Transverse colon (tissue), 4 donors: ENCODE results near the gene NSMF. TPM values are rescaled to one million over a fixed set of nuclear protein-coding genes. Genes with fewer than 3 reads are reported as not detected.
A peak's percentile ranks its signal among the peaks of the same experiment; 100 is the strongest.

Experiments
- DNase-seq: peaks from one replicate; pipeline ENCODE4 v3.0.0-alpha.2; 2019
- H3K27ac ChIP-seq, 4 donors: fragments of 200-600 bp; sonication (generic); 2 replicates each; pipeline ENCODE4 v1.5.1; 2016 to 2018; ENCODE audit warnings: inconsistent platforms in 4 of 4
- H3K27me3 ChIP-seq: fragments of 200-600 bp; sonication (generic); 2 replicates; pipeline ENCODE4 v1.5.1; 2017; ENCODE audit warnings: inconsistent platforms
- H3K36me3 ChIP-seq, 4 donors: fragments of 200-600 bp; sonication (generic); 2 replicates each; pipeline ENCODE4 v1.5.1; 2017 to 2019; ENCODE audit warnings: inconsistent platforms in 4 of 4
- H3K4me1 ChIP-seq, 4 donors: fragments of 200-600 bp; sonication (generic); 2 replicates each; pipeline ENCODE4 v1.5.1; 2017 to 2020; ENCODE audit warnings: inconsistent platforms in 4 of 4
- H3K4me3 ChIP-seq, 4 donors: fragments of 200-600 bp; sonication (generic); 1 replicate in 1 of 4; 2 replicates in 3 of 4; pipeline versions ENCODE4 v1.5.1 to v1.6.1; 2017 to 2019; ENCODE audit warnings: inconsistent platforms in 4 of 4
- H3K9me3 ChIP-seq, 2 donors: fragments of 200-600 bp; sonication (generic); 2 replicates each; pipeline ENCODE4 v1.5.1; 2017 to 2019; ENCODE audit warnings: inconsistent platforms in 2 of 2
- CTCF ChIP-seq, 5 experiments: fragments of 200-600 bp in 3 of 5; fragments of 450-650 bp in 2 of 5; sonication (generic) in 3 of 5; IDR thresholded peaks; 1 replicate in 2 of 5; 2 replicates in 3 of 5; pipeline ENCODE4 v1.5.1; 2016 to 2017; ENCODE audit warnings: antibody characterized with exemption in 5 of 5, inconsistent platforms in 3 of 5, mild to moderate bottlenecking in 2 of 5, moderate library complexity in 1 of 5
- EP300 ChIP-seq: sonication (generic); formaldehyde crosslinking; IDR thresholded peaks from one replicate; pipeline ENCODE4 v1.6.1; 2017; ENCODE audit warnings: antibody characterized with exemption, low read depth
- POLR2A ChIP-seq: fragments of 450-650 bp; IDR thresholded peaks from one replicate; pipeline ENCODE4 v1.6.1; 2016; ENCODE audit warnings: antibody characterized with exemption, mild to moderate bottlenecking, moderate library complexity
- POLR2AphosphoS5 ChIP-seq, 3 donors: sonication (generic); formaldehyde crosslinking; IDR thresholded peaks; one replicate each; pipeline ENCODE4 v1.6.1; 2016; ENCODE audit warnings: antibody characterized with exemption in 3 of 3
- WGBS, 2 donors: methylation state at CpG; one replicate each; pipeline ENCODE4 v1.1.5; 2018; ENCODE audit warnings: low coverage in 1 of 2; 5-methylcytosine and 5-hydroxymethylcytosine counted together
- in situ Hi-C, 4 donors: fragments of 200-750 bp; cut with MboI; loops; one replicate each; pipeline versions ENCODE4 v1.15.0 to v1.15.1; 2017; ENCODE audit warnings: low sequenced_read_pairs in 3 of 4, low pct_ligation_motif_present in 1 of 4, low pct_unique_long_range_greater_than_20kb in 1 of 4
- intact Hi-C: fragments of 100-400 bp; cut with DNase I; formaldehyde crosslinking; loops from one replicate; pipeline ENCODE4 v1.15.1; 2023; ENCODE audit warnings: low total_unique reads
- total RNA-seq, 4 donors: library from RNA; depleted of rRNA; stranded (reverse); fragments of >200 nt; gene quantifications; one replicate each; pipeline ENCODE4 v1.1.0, GENCODE V29; 2016

Gene NSMF
- total RNA-seq, 4 donors from 2014 or later: 44.6 to 130 (median 55.2) TPM

- peaks cover 8 to 35% (median 29%) of the 10 kb centered on the region in 4 donors for H3K4me1 ChIP-seq
- no peak for DNase-seq
- H3K36me3 ChIP-seq: no peaks in the 10 kb centered on the region
- no peaks in the 10 kb centered on the region for H3K9me3 ChIP-seq
- no peak for TF ChIP-seq EP300
- no peak for TF ChIP-seq POLR2AphosphoS5 (IDR thresholded peaks at IDR 0.05)
- TF ChIP-seq POLR2A: no peak
- TF ChIP-seq CTCF (IDR thresholded peaks at IDR 0.05): no peak
- intact Hi-C loops (no loop called here), in situ Hi-C loops (no loop called here)
- 13% methylated on average over 5 to 7 of the region's 7 CpGs for WGBS, 2 donors
- H3K27me3 ChIP-seq: peaks cover 34% of the 10 kb centered on the region
- H3K27ac ChIP-seq: peak overlapping the region in 3 of 4 donors; percentile 54 to 63 (median 55)
- peak overlapping the region in 3 of 4 donors; percentile 23 to 43 (median 27) for H3K4me3 ChIP-seq
Measured at GRCh38 chr9:137441935-137442321, 17.2 kb downstream of the NSMF start.

GRCh38 chr9:137441289-137441934, 17.7 kb downstream of the NSMF start, which contains the start of gene ENTPD8:
Gene ENTPD8, minus strand, starts transcription at chr9:137441357. Its CDS starts 3,072 bp downstream, at chr9:137438285.
- WGBS, 2 donors: 1% methylated on average over 40 of the region's 62 CpGs; no CpG with 5 or more reads in 1 of the 2 donors
- H3K27ac ChIP-seq: peak within 1 kb of the TSS in 3 of 4 donors; percentile 54 to 63 (median 55)
- no peaks in the 10 kb centered on the region for H3K9me3 ChIP-seq
- peak; percentile 89 for DNase-seq
- H3K4me3 ChIP-seq: peak within 1 kb of the TSS in 3 of 4 donors; percentile 23 to 43 (median 27)
- intact Hi-C loops: no loop called here
- in situ Hi-C loops: no loop called here
- peaks cover 34% of the 10 kb centered on the region for H3K27me3 ChIP-seq
- no peaks in the 10 kb centered on the region for H3K36me3 ChIP-seq
- TF ChIP-seq POLR2AphosphoS5 (IDR thresholded peaks at IDR 0.05) (peak; percentile 36 to 95 (median 91)), EP300 (peak; percentile 19), CTCF (IDR thresholded peaks at IDR 0.05) (no peak), POLR2A (peak; percentile 73)
- H3K4me1 ChIP-seq: peaks cover 12 to 40% (median 34%) of the 10 kb centered on the region in 4 donors

- H3K4me1 ChIP-seq: peaks cover 20 to 40% (median 39%) of the 10 kb centered on the region in 4 donors
Measured at GRCh38 chr9:137439158-137439714, 19.9 kb downstream of the NSMF start.

More at GRCh38 chr9:137439158-137439714, 19.9 kb downstream of the NSMF start:
- H3K36me3 ChIP-seq: no peaks in the 10 kb centered on the region
- in situ Hi-C loops (no loop called here), intact Hi-C loops (no loop called here)
- H3K27ac ChIP-seq: peak overlapping the region in 3 of 4 donors; percentile 20 to 71 (median 25)
- H3K27me3 ChIP-seq: peaks cover 34% of the 10 kb centered on the region
- no peak for DNase-seq
- TF ChIP-seq POLR2AphosphoS5 (IDR thresholded peaks at IDR 0.05) (no peak), CTCF (IDR thresholded peaks at IDR 0.05) (no peak), POLR2A (no peak), EP300 (no peak)
- no peaks in the 10 kb centered on the region for H3K9me3 ChIP-seq
- no peak overlapping the region for H3K4me3 ChIP-seq
- WGBS, 2 donors: 45% methylated on average over 18 of the region's 18 CpGs; no CpG with 5 or more reads in 1 of the 2 donors
